ENCODE data around the gene UCN. TPM values are rescaled to one million over a fixed set of nuclear protein-coding genes. Genes with fewer than 3 reads are reported as not detected.

The UCN gene, protein sequence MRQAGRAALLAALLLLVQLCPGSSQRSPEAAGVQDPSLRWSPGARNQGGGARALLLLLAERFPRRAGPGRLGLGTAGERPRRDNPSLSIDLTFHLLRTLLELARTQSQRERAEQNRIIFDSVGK
- total RNA-seq = 1 to 10 TPM in 1 of 2 donors, under 1 TPM in 1; 0.34 to 2.0 TPM
- 1 to 10 TPM in 1 of 2 donors, under 1 TPM in 1; 0.76 to 2.0 TPM for polyA plus RNA-seq
- long read RNA-seq, donor 1, partial matches to known transcripts = 0 of 1 reads
- long read RNA-seq, donor 1, other reads (novel, unspliced or antisense) = 0 of 1 reads
- long read RNA-seq, donor 2 = 0 reads
- long read RNA-seq, donor 3, partial matches to known transcripts = 0 of 2 reads
- long read RNA-seq, donor 3, other reads (novel, unspliced or antisense) = 0 of 2 reads
- long read RNA-seq, donor 4 = 0 reads
- long read RNA-seq, donor 5, partial matches to known transcripts = 0 of 3 reads
- long read RNA-seq, donor 5, other reads (novel, unspliced or antisense) = 0 of 3 reads

DNA sequence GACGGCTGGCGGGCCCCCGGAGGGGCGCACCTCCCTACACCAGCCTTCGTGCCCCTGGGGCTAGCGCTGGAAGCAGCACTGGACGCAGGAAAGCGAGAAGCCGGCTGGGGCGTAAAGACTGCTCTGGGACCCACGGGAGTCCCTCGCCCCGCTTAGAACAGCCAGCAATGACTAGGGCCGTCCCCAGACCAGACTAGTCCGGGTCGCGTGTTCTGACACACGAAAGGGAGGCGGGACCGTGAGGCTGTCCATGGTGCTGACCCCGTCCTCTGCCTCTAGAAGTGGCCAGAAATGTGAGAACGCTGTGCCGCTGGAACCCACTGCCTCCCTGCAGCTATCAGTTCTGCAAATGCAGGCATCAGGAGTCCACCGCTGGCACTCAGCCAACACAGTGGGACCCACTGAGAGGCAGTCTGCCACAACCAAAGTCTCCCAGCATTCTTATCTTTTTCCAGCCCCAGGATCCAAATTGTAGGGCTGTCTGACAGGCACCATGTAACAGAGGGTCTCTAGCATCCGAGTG is at the start of gene UCN:
Gene UCN (minus strand): TSS at position 87 of the 523 bp plus-strand sequence. CDS start 550 bp downstream, outside the sequence.
- H3K9ac ChIP-seq (ENCODE audit: insufficient read depth in 1 of 2, low read length in 2 of 2) = no peak within 1 kb of the TSS
- no peak within 1 kb of the TSS for H3K27ac ChIP-seq (ENCODE audit: low read depth in 1 of 2, low read length in 1 of 2)
- 46 to 74% methylated on average over 22 to 25 of the region's 25 CpGs for WGBS, 2 donors
- TF ChIP-seq, protein P1, sequence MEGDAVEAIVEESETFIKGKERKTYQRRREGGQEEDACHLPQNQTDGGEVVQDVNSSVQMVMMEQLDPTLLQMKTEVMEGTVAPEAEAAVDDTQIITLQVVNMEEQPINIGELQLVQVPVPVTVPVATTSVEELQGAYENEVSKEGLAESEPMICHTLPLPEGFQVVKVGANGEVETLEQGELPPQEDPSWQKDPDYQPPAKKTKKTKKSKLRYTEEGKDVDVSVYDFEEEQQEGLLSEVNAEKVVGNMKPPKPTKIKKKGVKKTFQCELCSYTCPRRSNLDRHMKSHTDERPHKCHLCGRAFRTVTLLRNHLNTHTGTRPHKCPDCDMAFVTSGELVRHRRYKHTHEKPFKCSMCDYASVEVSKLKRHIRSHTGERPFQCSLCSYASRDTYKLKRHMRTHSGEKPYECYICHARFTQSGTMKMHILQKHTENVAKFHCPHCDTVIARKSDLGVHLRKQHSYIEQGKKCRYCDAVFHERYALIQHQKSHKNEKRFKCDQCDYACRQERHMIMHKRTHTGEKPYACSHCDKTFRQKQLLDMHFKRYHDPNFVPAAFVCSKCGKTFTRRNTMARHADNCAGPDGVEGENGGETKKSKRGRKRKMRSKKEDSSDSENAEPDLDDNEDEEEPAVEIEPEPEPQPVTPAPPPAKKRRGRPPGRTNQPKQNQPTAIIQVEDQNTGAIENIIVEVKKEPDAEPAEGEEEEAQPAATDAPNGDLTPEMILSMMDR (IDR thresholded peaks at IDR 0.05; ENCODE audit: control extremely low read depth, extremely low read depth) = no peak
- ATAC-seq (ENCODE audit: insufficient read depth, low FRiP score) = no peak
- no peak within 1 kb of the TSS for H3K4me3 ChIP-seq
- H3K27me3 ChIP-seq (ENCODE audit: control insufficient read depth in 3 of 3, insufficient read depth in 3 of 3, low read length in 2 of 3) = peaks cover 0 to 44% (median 34%) of the 10 kb centered on the region in 3 donors
- H3K9me3 ChIP-seq (ENCODE audit: control insufficient read depth in 4 of 4, insufficient read depth in 3 of 4, low read length in 3 of 4) = peaks cover 0 to 11% (median 0%) of the 10 kb centered on the region in 4 donors
- peak; percentile 67 to 78 (median 72) for DNase-seq
- peaks cover 0 to 19% (median 9%) of the 10 kb centered on the region in 4 donors for H3K36me3 ChIP-seq (ENCODE audit: control insufficient read depth in 4 of 4, insufficient read depth in 4 of 4, low read length in 4 of 4)
- H3K4me1 ChIP-seq (ENCODE audit: control insufficient read depth in 5 of 5, insufficient read depth in 5 of 5, low read length in 5 of 5) = peaks cover 0 to 20% (median 0%) of the 10 kb centered on the region in 5 donors

DNA sequence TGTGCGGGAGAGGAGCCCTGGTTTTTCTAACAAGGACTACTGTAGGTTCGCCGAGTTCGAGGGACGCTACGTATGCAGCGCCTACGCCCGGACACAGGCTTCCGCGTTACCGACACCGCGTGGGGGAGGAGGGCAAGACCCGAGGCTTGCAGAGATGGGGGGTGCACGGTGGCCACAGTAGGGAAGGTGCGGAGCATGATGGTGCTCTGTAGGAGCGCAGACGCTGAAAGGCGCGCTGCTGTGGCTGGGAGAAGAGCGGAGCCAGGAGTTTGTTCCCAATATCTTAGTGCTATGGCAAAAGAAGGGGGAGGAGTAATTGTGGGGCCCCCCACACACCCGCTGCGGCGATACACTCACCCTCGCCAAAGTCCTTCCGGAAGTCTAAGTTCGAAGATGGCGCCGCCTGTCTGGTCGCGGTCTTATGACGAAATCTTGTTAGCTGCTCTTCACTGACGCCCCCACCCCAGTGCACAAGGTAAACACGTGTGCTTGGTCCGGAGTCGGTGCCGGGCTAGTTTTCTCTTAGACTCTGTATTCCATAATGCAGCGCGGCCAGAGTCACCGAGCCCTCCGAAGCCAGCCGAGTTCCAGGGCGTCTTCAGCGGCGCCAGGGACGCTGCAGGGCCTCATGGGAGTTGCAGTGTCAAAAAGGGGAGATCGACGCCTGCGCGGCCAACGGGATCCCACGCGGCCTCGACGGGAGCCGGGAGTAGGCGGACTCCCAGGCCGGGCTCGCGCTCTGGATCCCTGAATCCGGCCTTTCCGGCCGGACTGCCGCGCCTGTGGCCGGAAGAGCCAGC is 48.3 kb upstream of the UCN start, which contains the start of gene GTF3C2:
Gene GTF3C2 (minus strand): TSS at position 383 of the 800 bp plus-strand sequence. CDS start 13,210 bp downstream, outside the sequence.
- H3K4me1 ChIP-seq (ENCODE audit: control insufficient read depth in 5 of 5, insufficient read depth in 5 of 5, low read length in 5 of 5) = peaks cover 0 to 16% (median 4%) of the 10 kb centered on the region in 5 donors

DNA sequence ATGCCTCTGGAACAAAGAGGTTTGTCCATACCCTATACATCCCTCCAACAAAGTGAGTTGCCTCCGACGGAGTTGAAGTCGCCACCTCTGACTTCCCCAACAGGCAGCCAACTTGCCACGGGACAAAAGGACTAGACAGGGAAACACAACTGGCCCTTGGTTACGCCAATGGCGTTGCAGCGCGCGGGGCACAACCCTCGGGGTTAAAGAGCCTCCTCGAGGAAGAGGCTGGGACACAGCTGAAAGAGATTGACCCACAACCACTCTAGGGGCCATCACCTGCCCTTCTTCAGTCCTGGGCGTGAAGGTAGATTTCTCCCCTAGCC is 47.8 kb upstream of the UCN start:
- peaks cover 0 to 5% (median 2%) of the 10 kb centered on the region in 4 donors for H3K36me3 ChIP-seq (ENCODE audit: control insufficient read depth in 4 of 4, insufficient read depth in 4 of 4, low read length in 4 of 4)
- peak in 1 of 3 donors; percentile 31 for DNase-seq
- H3K4me3 ChIP-seq = peak overlapping the region; percentile 81
- H3K27ac ChIP-seq (ENCODE audit: low read depth in 1 of 2, low read length in 1 of 2) = peak overlapping the region; percentile 90 to 99
- ATAC-seq (ENCODE audit: insufficient read depth, low FRiP score) = peak; percentile 36
- H3K9ac ChIP-seq (ENCODE audit: insufficient read depth in 1 of 2, low read length in 2 of 2) = peak overlapping the region; percentile 74 to 82
- H3K27me3 ChIP-seq (ENCODE audit: control insufficient read depth in 3 of 3, insufficient read depth in 3 of 3, low read length in 2 of 3) = no peaks in the 10 kb centered on the region
- TF ChIP-seq, protein P1 (IDR thresholded peaks at IDR 0.05; ENCODE audit: control extremely low read depth, extremely low read depth) = no peak
- 0 to 1% methylated on average over 12 of the region's 12 CpGs for WGBS, 2 donors
- peaks cover 0 to 16% (median 4%) of the 10 kb centered on the region in 5 donors for H3K4me1 ChIP-seq (ENCODE audit: control insufficient read depth in 5 of 5, insufficient read depth in 5 of 5, low read length in 5 of 5)
- H3K9me3 ChIP-seq (ENCODE audit: control insufficient read depth in 4 of 4, insufficient read depth in 3 of 4, low read length in 3 of 4) = no peaks in the 10 kb centered on the region

More for the DNA sequence above, 48.3 kb upstream of the UCN start, which contains the start of gene GTF3C2:
- DNase-seq (peak; percentile 97 to 99 (median 99)), ATAC-seq (ENCODE audit: insufficient read depth, low FRiP score) (peak; percentile 95)
- 0% methylated on average over 67 of the region's 67 CpGs for whole genome bisulfite sequencing, 2 donors
- TF ChIP-seq, protein P1 (IDR thresholded peaks at IDR 0.05; ENCODE audit: control extremely low read depth, extremely low read depth) = no peak
- H3K36me3 ChIP-seq (ENCODE audit: control insufficient read depth in 4 of 4, insufficient read depth in 4 of 4, low read length in 4 of 4) = peaks cover 0 to 5% (median 2%) of the 10 kb centered on the region in 4 donors
- H3K27me3 ChIP-seq (ENCODE audit: control insufficient read depth in 3 of 3, insufficient read depth in 3 of 3, low read length in 2 of 3) = no peaks in the 10 kb centered on the region
- peak within 1 kb of the TSS; percentile 90 to 99 for H3K27ac ChIP-seq (ENCODE audit: low read depth in 1 of 2, low read length in 1 of 2)
- H3K9ac ChIP-seq (ENCODE audit: insufficient read depth in 1 of 2, low read length in 2 of 2) = peak within 1 kb of the TSS; percentile 74 to 82
- peak within 1 kb of the TSS; percentile 81 for H3K4me3 ChIP-seq
- H3K9me3 ChIP-seq (ENCODE audit: control insufficient read depth in 4 of 4, insufficient read depth in 3 of 4, low read length in 3 of 4) = no peaks in the 10 kb centered on the region

Measured in lung (tissue), 16 donors.